CD4-positive, alpha-beta T cell treated with Interleukin-4 for 4 hours (primary cell): Measurements from ENCODE around the gene COBL.

Experiments
- DNase-seq: peaks from one replicate; pipeline ENCODE4 v3.0.0-alpha.2; 2020

COBL gene

DNA sequence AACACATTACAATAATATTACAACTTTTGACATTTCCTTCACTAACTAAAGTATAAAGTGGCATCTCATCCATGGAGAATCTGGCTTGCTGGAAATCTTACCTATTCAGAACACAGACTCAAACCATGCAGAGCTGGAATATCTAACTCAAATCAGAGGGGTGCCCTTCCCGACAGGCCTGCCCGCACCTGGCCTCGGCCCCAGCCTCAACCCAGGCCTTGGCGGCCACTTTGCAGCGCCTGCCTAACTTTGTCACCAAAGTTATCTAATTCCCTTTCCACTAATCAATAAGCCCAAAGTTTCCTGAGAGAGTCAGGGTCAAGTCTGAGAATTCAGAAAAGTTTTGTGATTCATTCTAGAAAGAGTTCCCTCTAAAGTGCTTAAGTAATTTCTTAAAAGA lies 212.9 kb downstream of the COBL start:
- no peak for DNase-seq

DNA sequence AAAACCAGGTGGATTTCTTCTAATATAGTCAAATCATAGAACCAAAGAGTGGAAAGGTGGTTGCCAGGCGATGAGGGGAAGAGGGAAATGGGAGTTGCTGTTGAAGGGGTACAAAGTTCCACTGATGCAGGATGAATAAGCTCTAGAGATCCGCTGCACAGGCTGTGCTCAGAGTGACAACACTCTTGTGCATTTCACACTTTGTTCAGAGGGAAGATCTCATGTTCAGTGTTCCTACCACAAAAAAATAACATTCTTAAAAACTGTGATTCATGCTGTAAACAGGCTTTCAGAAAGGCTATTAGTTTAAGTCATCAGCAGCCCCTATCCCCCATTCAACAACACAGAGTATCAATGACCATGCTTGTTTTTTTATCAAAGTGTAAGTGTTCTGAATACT lies 213.8 kb downstream of the COBL start:
- DNase-seq, result no peak

DNA sequence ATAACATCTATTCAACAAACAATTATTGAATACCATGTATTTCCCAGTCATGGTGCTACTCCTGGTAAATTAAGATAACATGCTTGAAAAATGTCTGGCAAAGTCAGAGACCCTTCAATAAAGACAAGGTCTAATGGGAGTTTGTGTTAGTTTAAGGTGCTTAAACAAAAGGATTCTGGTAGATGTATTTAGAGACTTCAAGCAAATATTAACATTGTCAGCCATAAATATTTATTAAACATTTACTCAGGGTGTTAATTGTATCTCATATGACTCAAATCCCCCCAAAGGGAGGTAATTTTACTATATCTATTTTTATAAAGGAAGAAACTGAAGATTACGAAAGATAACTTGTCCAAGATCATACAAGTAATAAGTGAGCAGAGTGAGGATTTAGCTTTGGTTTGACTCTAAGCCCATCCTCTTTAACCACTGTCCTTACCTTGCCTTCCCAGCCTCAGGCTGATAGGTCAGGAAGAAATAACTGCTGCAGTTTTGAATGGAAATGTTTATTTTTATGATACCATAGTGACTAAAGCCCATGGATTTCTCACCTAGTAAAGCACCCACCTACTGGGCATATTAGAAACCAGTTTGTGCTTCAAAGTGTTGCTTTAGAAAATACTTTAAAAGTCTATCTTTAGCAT lies 215.4 kb downstream of the COBL start:
- no peak for DNase-seq

GRCh38 chr7:51090411-51090810 lies 226.2 kb downstream of the COBL start:
- no peak for DNase-seq

GRCh38 chr7:51085034-51085692 lies 231.4 kb downstream of the COBL start:
- no peak for DNase-seq

DNA sequence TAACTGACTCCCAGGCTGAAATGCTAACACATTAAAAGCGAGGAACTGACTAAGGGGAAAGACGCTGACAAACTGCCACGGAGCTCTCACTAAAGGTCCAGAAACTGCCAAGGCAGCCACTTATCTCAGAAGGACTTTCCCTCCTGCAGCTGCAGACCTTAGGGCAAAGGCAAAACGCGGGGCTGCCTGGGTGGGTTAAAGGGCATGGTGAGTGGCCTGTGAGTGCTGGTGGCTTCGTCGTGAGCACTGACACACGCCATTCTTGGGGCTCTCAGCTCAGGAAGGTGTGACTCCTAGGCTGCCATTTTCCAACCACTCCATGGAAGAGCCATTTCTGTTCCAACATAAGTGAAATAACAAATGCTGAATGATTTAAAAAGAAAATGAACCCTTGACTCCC lies 232.5 kb downstream of the COBL start:
- DNase-seq, result no peak

- DNase-seq, result no peak
Measured at GRCh38 chr7:51082940-51083533, 233.6 kb downstream of the COBL start.

DNA sequence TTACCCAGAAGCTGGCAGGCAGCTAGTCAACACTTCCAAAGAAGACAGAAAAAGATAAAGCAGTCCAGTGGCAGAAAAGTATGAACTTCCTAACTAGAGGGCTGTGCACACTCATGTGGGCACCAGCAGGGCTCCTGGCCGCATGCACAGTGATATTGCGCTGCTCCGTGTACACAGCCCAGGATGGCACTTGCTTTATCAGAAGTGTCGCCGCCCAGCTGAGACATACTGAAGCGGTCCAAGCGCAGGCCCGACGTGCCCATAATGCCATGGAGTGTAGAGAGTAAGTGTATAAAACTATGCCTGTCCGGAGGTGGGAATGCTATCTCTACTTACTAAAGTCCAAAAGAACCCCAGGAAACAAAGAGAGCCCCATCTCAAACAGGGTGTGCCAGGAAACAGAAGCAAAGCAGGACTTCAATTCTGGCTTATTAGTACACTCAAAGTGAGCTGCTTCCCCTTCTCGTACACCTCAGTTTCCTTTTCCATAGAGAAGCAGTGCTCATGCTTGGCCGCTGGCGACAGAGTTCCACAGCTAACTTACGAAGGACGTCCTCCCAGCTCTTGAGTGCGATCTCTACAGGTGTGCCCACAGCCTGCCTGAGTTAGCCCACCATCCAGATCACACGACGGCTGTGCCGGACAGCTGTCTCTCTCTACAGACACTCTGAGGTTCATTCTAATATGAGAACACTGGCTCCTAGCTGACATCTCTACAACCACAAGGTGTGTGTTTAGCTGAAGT lies 234.3 kb downstream of the COBL start:
- DNase-seq, result no peak

- no peak for DNase-seq
Measured at GRCh38 chr7:51081270-51081890, 235.2 kb downstream of the COBL start.

DNA sequence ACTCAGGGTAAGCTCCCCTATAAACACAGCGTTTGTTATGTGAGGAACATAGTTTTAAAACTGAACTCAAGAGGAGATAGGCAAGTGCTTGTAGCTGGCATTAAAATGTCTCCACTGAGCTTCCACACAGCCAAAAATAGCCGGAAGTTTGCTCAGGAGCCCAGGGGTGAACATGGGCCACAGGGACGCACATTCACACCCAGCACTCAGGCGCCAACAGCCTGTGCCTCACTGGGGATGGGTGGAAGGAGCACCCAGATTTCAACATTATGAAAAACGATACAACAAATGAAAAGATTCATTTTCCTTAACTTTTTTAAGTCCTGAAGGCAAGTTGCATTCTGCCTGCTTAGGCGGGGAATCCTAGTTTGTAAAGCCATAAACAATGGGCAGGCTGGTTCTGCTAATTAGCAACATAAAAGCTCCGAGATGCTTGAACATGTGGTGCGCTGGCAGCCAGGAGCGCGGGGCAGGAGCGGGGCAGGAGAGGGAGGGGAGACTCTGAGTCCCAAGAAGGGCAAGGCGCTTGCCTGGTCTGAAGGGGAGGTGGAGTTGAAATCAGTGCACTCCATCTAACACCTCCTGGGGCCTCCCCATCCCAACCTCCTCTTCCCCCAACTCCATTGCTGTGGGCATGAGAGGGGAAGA lies 235.9 kb downstream of the COBL start:
- DNase-seq, result no peak

GRCh38 chr7:51080216-51080615 lies 236.4 kb downstream of the COBL start:
- no peak for DNase-seq

DNA sequence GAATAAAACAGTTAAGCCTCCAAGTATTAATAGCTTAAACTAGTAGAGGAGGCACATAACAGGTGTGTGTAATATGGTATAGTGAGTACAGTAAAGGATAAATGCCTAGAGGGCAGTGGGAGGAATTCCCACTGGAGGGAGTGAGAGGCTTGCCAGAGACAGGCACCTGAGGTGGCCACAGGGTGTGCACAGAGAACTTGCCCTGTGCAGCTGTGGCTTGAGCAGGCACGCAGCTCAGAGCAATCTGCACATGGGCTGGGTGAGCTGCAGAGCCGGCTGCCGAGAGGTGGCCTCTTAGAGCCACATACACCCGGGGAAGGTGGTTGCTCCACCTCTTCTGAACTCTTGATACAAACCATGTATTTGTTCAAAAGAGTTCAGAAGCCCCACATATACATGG lies 237.1 kb downstream of the COBL start:
- no peak for DNase-seq

DNA sequence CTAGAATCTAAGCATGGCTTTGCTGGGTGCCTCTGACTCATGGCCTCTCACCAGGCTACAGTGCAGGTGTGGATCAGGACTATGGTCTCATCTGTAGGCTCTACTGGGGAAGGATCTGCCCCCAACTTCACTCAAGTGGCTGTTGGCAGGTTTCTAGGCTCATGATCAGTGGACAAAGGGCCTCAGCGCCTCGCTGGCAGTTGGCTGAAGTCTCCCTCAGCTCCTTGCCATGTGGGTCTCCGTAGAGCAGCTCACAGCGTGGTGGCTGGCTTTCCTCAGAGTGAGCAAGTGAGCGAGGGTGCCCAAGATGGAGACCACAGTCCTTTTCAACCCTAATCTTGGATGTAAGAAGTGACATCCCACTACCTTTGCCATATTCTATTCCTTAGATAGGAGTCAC lies 238.0 kb downstream of the COBL start:
- no peak for DNase-seq

DNA sequence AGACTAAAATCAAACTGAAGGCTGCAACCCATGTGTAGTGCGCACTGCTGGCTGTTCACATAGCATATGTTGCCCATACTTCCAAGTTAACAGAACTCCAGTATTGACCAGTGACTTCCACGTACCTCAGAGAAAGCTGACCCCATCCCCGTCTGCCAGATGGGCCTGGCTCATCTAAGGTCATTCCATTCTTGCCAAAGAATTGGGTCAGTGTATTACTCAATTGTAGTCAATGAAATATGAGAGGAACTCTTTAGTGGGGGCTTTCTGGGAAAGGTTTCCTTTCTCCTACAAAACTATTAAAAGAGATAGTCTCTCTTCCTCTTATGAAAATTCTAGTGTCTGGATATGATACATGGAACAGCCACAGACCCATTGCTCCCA lies 238.6 kb downstream of the COBL start:
- no peak for DNase-seq

- DNase-seq, result no peak
Measured at GRCh38 chr7:51077316-51077986, 239.2 kb downstream of the COBL start.

DNA sequence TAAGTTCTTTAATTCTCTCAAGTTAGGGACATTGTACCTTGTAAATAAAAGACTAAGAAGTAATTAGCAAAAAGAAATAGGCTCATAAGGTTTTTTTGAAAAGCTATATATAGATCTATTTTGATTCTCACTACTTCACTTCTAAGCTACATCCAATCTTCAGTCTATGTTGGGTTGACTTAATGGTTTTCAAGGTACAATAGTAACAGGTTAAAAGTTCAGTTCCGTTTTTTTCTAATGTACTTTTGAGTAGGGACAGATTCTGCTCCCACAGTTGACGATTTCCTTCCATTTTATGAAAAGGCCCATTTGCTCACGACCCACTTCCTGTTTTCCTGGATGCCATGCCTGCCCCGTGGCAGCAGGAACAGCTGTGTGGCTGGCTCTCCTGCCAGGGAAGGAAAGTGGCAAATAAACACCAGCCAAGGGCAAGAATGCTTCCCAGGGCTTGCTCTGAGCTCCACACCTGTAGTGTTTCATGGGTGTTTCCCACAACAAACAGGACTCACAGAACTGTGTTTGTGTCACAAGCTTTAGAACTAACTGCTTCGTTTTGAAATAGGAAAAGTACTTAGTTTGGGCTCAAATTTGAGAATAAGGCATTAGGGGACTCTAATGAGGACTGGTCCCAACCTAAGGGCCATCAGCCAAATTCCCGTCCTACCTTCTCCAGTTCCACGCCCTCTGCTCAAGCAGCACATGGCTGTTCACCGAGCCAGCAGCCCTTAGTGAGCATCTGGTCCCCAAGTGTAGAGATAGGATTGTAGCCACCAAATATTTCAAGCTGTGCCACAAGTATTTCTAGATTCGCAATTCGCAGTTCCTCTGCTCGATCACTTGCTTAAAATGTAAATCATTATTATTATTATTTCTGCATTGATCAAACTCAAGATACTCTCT lies 240.7 kb downstream of the COBL start:
- no peak for DNase-seq

GRCh38 chr7:51073171-51073570 lies 243.4 kb downstream of the COBL start:
- no peak for DNase-seq

- DNase-seq, result no peak
Measured at GRCh38 chr7:51072281-51072680, 244.3 kb downstream of the COBL start.

DNA sequence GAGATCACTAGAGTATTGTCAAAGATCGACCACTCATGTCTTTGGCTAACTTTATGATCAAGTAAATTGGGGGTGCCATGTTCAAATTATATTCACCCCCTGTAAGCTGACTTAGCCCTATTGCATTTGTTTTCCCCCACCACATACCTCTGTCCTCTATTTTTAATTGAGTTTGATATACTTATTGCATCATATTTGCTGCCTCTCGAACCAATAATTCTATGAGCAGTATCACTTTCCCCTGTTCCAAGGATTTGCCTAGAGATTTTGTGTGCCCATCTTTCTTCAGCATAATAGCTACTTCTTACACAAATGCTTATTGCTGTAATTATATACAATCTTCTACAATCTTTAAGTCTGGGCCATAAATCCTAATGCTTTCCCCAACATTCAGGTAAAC lies 245.2 kb downstream of the COBL start:
- DNase-seq, result no peak

DNA sequence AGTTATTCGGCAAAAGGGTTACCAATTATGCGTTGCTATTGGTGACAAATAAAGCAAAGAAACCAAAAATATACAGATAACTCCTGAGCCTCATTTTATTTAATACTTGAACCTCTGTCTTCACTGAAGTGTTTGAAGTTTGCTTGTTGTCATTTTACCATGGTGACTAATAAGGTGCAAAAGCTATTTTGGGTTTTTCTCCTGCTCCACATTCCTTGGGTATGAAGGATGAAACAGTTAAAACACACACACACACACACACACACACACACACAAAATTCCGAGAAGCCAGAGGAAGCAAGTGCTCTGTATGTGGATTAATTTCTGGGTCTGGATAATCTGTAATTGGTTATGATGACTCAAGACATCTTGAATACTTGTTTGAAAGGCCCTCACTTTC lies 246.5 kb downstream of the COBL start:
- no peak for DNase-seq

GRCh38 chr7:51069411-51070083 lies 247.1 kb downstream of the COBL start:
- DNase-seq, result no peak
